ENCODE data around the gene DKC1. TPM values are rescaled to one million over a fixed set of nuclear protein-coding genes. Genes with fewer than 3 reads are reported as not detected.

Gene DKC1
- total RNA-seq, 1 experiment from 2014 or later = 179 TPM

- intact Hi-C loops (cut with micrococcal nuclease; ENCODE audit: unreplicated experiment) = no loop called here
- no peak for TF ChIP-seq REST (IDR thresholded peaks at IDR 0.05; ENCODE audit: insufficient read depth in 1 of 2, low read depth in 2 of 2, low read length in 1 of 2)
- no peaks in the 10 kb centered on the region for H3K9me3 ChIP-seq (ENCODE audit: control insufficient read depth, insufficient read depth, low read depth, low read length)
- ATAC-seq = peak; percentile 44; the same call in 1 of the 2 replicates
- peak overlapping the region; percentile 83 for H3K27ac ChIP-seq (ENCODE audit: low read length)
- H3K36me3 ChIP-seq (ENCODE audit: control insufficient read depth, insufficient read depth, low read length) = no peaks in the 10 kb centered on the region
- no peak overlapping the region for H3K4me3 ChIP-seq (ENCODE audit: low read depth in 2 of 2, low read length in 2 of 2)
- no peaks in the 10 kb centered on the region for H3K27me3 ChIP-seq (ENCODE audit: control insufficient read depth, insufficient read depth, low read length)
- DNase-seq (ENCODE audit: low read depth, low spot score) = no peak
- in situ Hi-C loops (cut with HindIII; ENCODE audit: low pct_unique_long_range_greater_than_20kb, low sequenced_read_pairs) = no loop called here
- ChIA-PET POLR2A (no interaction called here), CTCF (no interaction called here)
- BruUV-seq (replicated peaks) = no TSS peak
- H3K4me1 ChIP-seq (ENCODE audit: control insufficient read depth, insufficient read depth, low read length) = peaks cover 74% of the 10 kb centered on the region
Measured at GRCh38 chrX:154797006-154797405, 34.3 kb downstream of the DKC1 start.

- POLR2A ChIA-PET = interaction anchor here (0.6 kb wide), 1 partner anchor 227 kb away, joined by 6 read pairs; the partner anchor contains the start of gene FUNDC2
- no peaks in the 10 kb centered on the region for H3K36me3 ChIP-seq (ENCODE audit: control insufficient read depth, insufficient read depth, low read length)
- TF ChIP-seq CTCF (IDR thresholded peaks at IDR 0.05) = no peak
- TF ChIP-seq TCF7L2 (IDR thresholded peaks at IDR 0.05; ENCODE audit: low read depth, low read length) = peak; percentile 77
- 0 out of 2 replicates have a peak, but pooled peaks have one; percentile 45 for TF ChIP-seq POLR2AphosphoS5 (IDR thresholded peaks at IDR 0.05; ENCODE audit: low read depth, low read length)
- no peak for TF ChIP-seq REST (IDR thresholded peaks at IDR 0.05; ENCODE audit: insufficient read depth in 1 of 2, low read depth in 2 of 2, low read length in 1 of 2)
- TF ChIP-seq SIN3A (IDR thresholded peaks at IDR 0.05; ENCODE audit: borderline replicate concordance, insufficient read depth, low read depth, low read length) = 0 out of 2 replicates have a peak, but pooled peaks have one; percentile 43
- DNase-seq (ENCODE audit: low read depth, low spot score) (no peak), ATAC-seq (peak; percentile 87)
- peak overlapping the region in 1 of 2 experiments; percentile 19; a peak in 2 of 4 replicates for H3K4me3 ChIP-seq (ENCODE audit: low read depth in 2 of 2, low read length in 2 of 2)
- in situ Hi-C loops (cut with HindIII; ENCODE audit: low pct_unique_long_range_greater_than_20kb, low sequenced_read_pairs) (no loop called here), intact Hi-C loops (cut with micrococcal nuclease; ENCODE audit: unreplicated experiment) (no loop called here)
- no TSS peak for BruUV-seq (replicated peaks)
- H3K9me3 ChIP-seq (ENCODE audit: control insufficient read depth, insufficient read depth, low read depth, low read length) = no peaks in the 10 kb centered on the region
- peak overlapping the region; percentile 83 for H3K27ac ChIP-seq (ENCODE audit: low read length)
- peaks cover 88% of the 10 kb centered on the region for H3K4me1 ChIP-seq (ENCODE audit: control insufficient read depth, insufficient read depth, low read length)
- CTCF ChIA-PET = interaction anchor here (0.6 kb wide), 1 partner anchor 128 kb away, joined by 3 read pairs; no protein-coding TSS in a partner anchor
- no peaks in the 10 kb centered on the region for H3K27me3 ChIP-seq (ENCODE audit: control insufficient read depth, insufficient read depth, low read length)
Measured at GRCh38 chrX:154799556-154800348, 37.1 kb downstream of the DKC1 start.

Data from Panc1 (cell line).